Measurements from ENCODE around the gene SMIM32.

SMIM32 gene

GRCh38 chr5:136185974-136186665 is 6.8 kb downstream of the SMIM32 start:
- no peak for DNase-seq

GRCh38 chr5:136182618-136183017 is 10.3 kb downstream of the SMIM32 start:
- no peak for DNase-seq

GRCh38 chr5:136174021-136174659 is 18.8 kb downstream of the SMIM32 start:
- DNase-seq: peak; percentile 54

- DNase-seq: no peak
These were observed 23.7 kb downstream of the SMIM32 start for GRCh38 chr5:136169218-136169617.

GRCh38 chr5:136166909-136167308 is 26.1 kb downstream of the SMIM32 start:
- DNase-seq: no peak

- no peak for DNase-seq
These were observed 28.7 kb downstream of the SMIM32 start for GRCh38 chr5:136164226-136164625.

- DNase-seq: no peak
These were observed 31.0 kb downstream of the SMIM32 start for GRCh38 chr5:136162008-136162407.

GRCh38 chr5:136159457-136159856 is 33.5 kb downstream of the SMIM32 start:
- DNase-seq: no peak

- DNase-seq: no peak
These were observed 35.4 kb downstream of the SMIM32 start for GRCh38 chr5:136157514-136157913.

GRCh38 chr5:136155761-136156160 is 37.2 kb downstream of the SMIM32 start:
- DNase-seq: no peak

- no peak for DNase-seq
These were observed 37.9 kb downstream of the SMIM32 start for GRCh38 chr5:136155078-136155477.

- DNase-seq: no peak
These were observed 39.3 kb downstream of the SMIM32 start for GRCh38 chr5:136153581-136154236.

GRCh38 chr5:136149891-136150290 is 43.1 kb downstream of the SMIM32 start:
- no peak for DNase-seq

- no peak for DNase-seq
These were observed 45.3 kb downstream of the SMIM32 start for GRCh38 chr5:136147632-136148031.

GRCh38 chr5:136146201-136146600 is 46.8 kb downstream of the SMIM32 start:
- DNase-seq: no peak

- no peak for DNase-seq
These were observed 47.9 kb downstream of the SMIM32 start for GRCh38 chr5:136145030-136145429.

- no peak for DNase-seq
These were observed 49.2 kb downstream of the SMIM32 start for GRCh38 chr5:136143763-136144162.

- DNase-seq: no peak
These were observed 49.6 kb downstream of the SMIM32 start for GRCh38 chr5:136143312-136143711.

- DNase-seq: no peak
These were observed 51.4 kb downstream of the SMIM32 start for GRCh38 chr5:136141561-136141960.

All from NCI-H345 (cell line).